Neuron (in vitro differentiated cells): Measurements from ENCODE around the gene ASCC1.
"Not testable (repeated sequence)": the region's sequence is repeated elsewhere in the genome, so short reads cannot be mapped to it uniquely, and the experiment has no call there.

Experiments used
- H2AFZ ChIP-seq: one replicate; pipeline ENCODE4 v1.6.1; 2013; ENCODE audit warnings: low read depth, mild to moderate bottlenecking, inconsistent platforms, low read length, moderate library complexity
- H3K27me3 ChIP-seq: one replicate; pipeline ENCODE4 v1.6.1; 2013; ENCODE audit warnings: low read length; ENCODE audit not compliant: insufficient read depth
- H3K36me3 ChIP-seq: one replicate; pipeline ENCODE4 v1.6.1; 2013; ENCODE audit warnings: low read length; ENCODE audit not compliant: insufficient read depth
- H3K4me1 ChIP-seq: one replicate; pipeline ENCODE4 v1.6.1; 2013; ENCODE audit warnings: low read length; ENCODE audit not compliant: insufficient read depth
- H3K4me3 ChIP-seq: 2 replicates; pipeline ENCODE4 v1.5.1; 2013; ENCODE audit warnings: mild to moderate bottlenecking, low read length, moderate library complexity
- H3K9me3 ChIP-seq: one replicate; pipeline ENCODE4 v1.6.1; 2013; ENCODE audit warnings: low read length

Gene ASCC1

GRCh38 chr10:72241691-72242252 lies 25.7 kb upstream of the ASCC1 start:
- H2AFZ ChIP-seq: no peak overlapping the region
- H3K9me3 ChIP-seq: no peaks in the 10 kb centered on the region
- H3K36me3 ChIP-seq: no peaks in the 10 kb centered on the region
- no peak overlapping the region for H3K4me3 ChIP-seq
- peaks cover 3% of the 10 kb centered on the region for H3K4me1 ChIP-seq
- H3K27me3 ChIP-seq: no peaks in the 10 kb centered on the region

GRCh38 chr10:72240371-72240770 lies 24.3 kb upstream of the ASCC1 start:
- H3K4me1 ChIP-seq: peaks cover 3% of the 10 kb centered on the region
- no peak overlapping the region for H2AFZ ChIP-seq
- H3K36me3 ChIP-seq: peaks cover 9% of the 10 kb centered on the region
- no peaks in the 10 kb centered on the region for H3K27me3 ChIP-seq
- H3K9me3 ChIP-seq: no peaks in the 10 kb centered on the region
- no peak overlapping the region for H3K4me3 ChIP-seq

- Histone ChIP-seq H3K36me3 (peaks cover 14% of the 10 kb centered on the region), H2AFZ (no peak overlapping the region), H3K4me1 (peaks cover 3% of the 10 kb centered on the region), H3K4me3 (no peak overlapping the region), H3K27me3 (no peaks in the 10 kb centered on the region), H3K9me3 (no peaks in the 10 kb centered on the region)
Observed at GRCh38 chr10:72239409-72239808, 23.3 kb upstream of the ASCC1 start.

- Histone ChIP-seq H3K4me1 (peaks cover 3% of the 10 kb centered on the region), H3K4me3 (no peak overlapping the region), H3K27me3 (no peaks in the 10 kb centered on the region), H3K9me3 (no peaks in the 10 kb centered on the region), H2AFZ (no peak overlapping the region), H3K36me3 (peaks cover 20% of the 10 kb centered on the region)
Observed at GRCh38 chr10:72238392-72239175, 22.5 kb upstream of the ASCC1 start.

GRCh38 chr10:72235544-72236279 lies 19.6 kb upstream of the ASCC1 start:
- peaks cover 34% of the 10 kb centered on the region for H3K36me3 ChIP-seq
- no peak overlapping the region for H2AFZ ChIP-seq
- no peak overlapping the region for H3K4me3 ChIP-seq
- H3K4me1 ChIP-seq: peaks cover 3% of the 10 kb centered on the region
- no peaks in the 10 kb centered on the region for H3K27me3 ChIP-seq
- H3K9me3 ChIP-seq: no peaks in the 10 kb centered on the region

GRCh38 chr10:72234560-72235095 lies 18.6 kb upstream of the ASCC1 start:
- Histone ChIP-seq H3K27me3 (no peaks in the 10 kb centered on the region), H3K36me3 (peaks cover 40% of the 10 kb centered on the region), H3K9me3 (no peaks in the 10 kb centered on the region), H2AFZ (no peak overlapping the region), H3K4me1 (peaks cover 3% of the 10 kb centered on the region), H3K4me3 (no peak overlapping the region)

- no peaks in the 10 kb centered on the region for H3K9me3 ChIP-seq
- H2AFZ ChIP-seq: no peak overlapping the region
- no peak overlapping the region for H3K4me3 ChIP-seq
- peaks cover 40% of the 10 kb centered on the region for H3K36me3 ChIP-seq
- peaks cover 3% of the 10 kb centered on the region for H3K4me1 ChIP-seq
- H3K27me3 ChIP-seq: no peaks in the 10 kb centered on the region
Observed at GRCh38 chr10:72233621-72234020, 17.5 kb upstream of the ASCC1 start.

GRCh38 chr10:72229261-72230251 lies 13.5 kb upstream of the ASCC1 start:
- H3K9me3 ChIP-seq: no peaks in the 10 kb centered on the region
- no peaks in the 10 kb centered on the region for H3K27me3 ChIP-seq
- H3K4me3 ChIP-seq: no peak overlapping the region
- no peaks in the 10 kb centered on the region for H3K4me1 ChIP-seq
- H3K36me3 ChIP-seq: peaks cover 33% of the 10 kb centered on the region
- H2AFZ ChIP-seq: no peak overlapping the region

- Histone ChIP-seq H3K4me3 (no peak overlapping the region), H3K9me3 (no peaks in the 10 kb centered on the region), H3K27me3 (no peaks in the 10 kb centered on the region), H3K36me3 (peaks cover 32% of the 10 kb centered on the region), H3K4me1 (no peaks in the 10 kb centered on the region), H2AFZ (no peak overlapping the region)
Observed at GRCh38 chr10:72228318-72228751, 12.3 kb upstream of the ASCC1 start.

- no peaks in the 10 kb centered on the region for H3K9me3 ChIP-seq
- no peaks in the 10 kb centered on the region for H3K4me1 ChIP-seq
- no peak overlapping the region for H2AFZ ChIP-seq
- no peak overlapping the region for H3K4me3 ChIP-seq
- no peaks in the 10 kb centered on the region for H3K27me3 ChIP-seq
- H3K36me3 ChIP-seq: peaks cover 26% of the 10 kb centered on the region
Observed at GRCh38 chr10:72227826-72228225, 11.8 kb upstream of the ASCC1 start.

GRCh38 chr10:72226418-72227027 lies 10.4 kb upstream of the ASCC1 start:
- Histone ChIP-seq H3K36me3 (peaks cover 26% of the 10 kb centered on the region), H3K4me1 (no peaks in the 10 kb centered on the region), H3K4me3 (no peak overlapping the region), H3K9me3 (no peaks in the 10 kb centered on the region), H2AFZ (no peak overlapping the region), H3K27me3 (no peaks in the 10 kb centered on the region)

- not testable (repeated sequence) for H3K4me1 ChIP-seq, H3K27me3 ChIP-seq, H3K9me3 ChIP-seq, H3K4me3 ChIP-seq, H2AFZ ChIP-seq
- peaks cover 20% of the 10 kb centered on the region for H3K36me3 ChIP-seq
Observed at GRCh38 chr10:72224191-72224590, 8.1 kb upstream of the ASCC1 start.
